GM12878 (cell line): ENCODE measurements around the gene SGMS1.

Experiments
- CTCF ChIP-seq, 3 experiments: IDR thresholded peaks in 2 of 3; conservative IDR thresholded peaks in 1 of 3; 2 replicates each; pipeline ENCODE4 v1.5.1; 2011; ENCODE audit warnings: low read depth in 3 of 3, low read length in 3 of 3, mild to moderate bottlenecking in 3 of 3, control low read depth in 2 of 3, moderate library complexity in 2 of 3, inconsistent platforms in 1 of 3, mixed read lengths in 1 of 3; ENCODE audit not compliant: control insufficient read depth in 2 of 3, insufficient read depth in 1 of 3; ENCODE audit errors: extremely low read depth in 1 of 3
- MEF2B ChIP-seq: fragments of 450-650 bp; IDR thresholded peaks from 2 replicates; pipeline ENCODE4 v1.6.1; 2018; ENCODE audit warnings: mild to moderate bottlenecking, moderate library complexity; ENCODE audit not compliant: partially characterized antibody, poor library complexity, severe bottlenecking
- POLR2AphosphoS5 ChIP-seq: IDR thresholded peaks from 2 replicates; pipeline ENCODE4 v1.6.1; 2011; ENCODE audit warnings: mild to moderate bottlenecking, low read length, inconsistent platforms

GRCh38 chr10:50567384-50567783 lies 56.4 kb downstream of the SGMS1 start:
- TF ChIP-seq MEF2B, result no peak
- TF ChIP-seq CTCF (IDR thresholded peaks at IDR 0.05 in 2 of 3, conservative IDR thresholded peaks at IDR 0.05 in 1 of 3; ENCODE audit: control insufficient read depth in 2 of 3, extremely low read depth in 1 of 3, insufficient read depth in 1 of 3, low read depth in 3 of 3, low read length in 3 of 3), result no peak
- no peak for TF ChIP-seq POLR2AphosphoS5
